GM12878 (cell line): ENCODE measurements around the gene ZNF608. TPM values are rescaled to one million over a fixed set of nuclear protein-coding genes. Genes with fewer than 3 reads are reported as not detected.

Source experiments
- BRCA1 ChIP-seq: IDR thresholded peaks from 2 replicates; pipeline ENCODE4 v1.6.1; 2011; ENCODE audit warnings: low read depth, low read length, improper control_type of control experiment
- CEBPB ChIP-seq, 2 experiments: fragments of 150-350 bp in 1 of 2; IDR thresholded peaks; 2 replicates each; pipeline ENCODE4 v1.6.1; 2012 to 2014; ENCODE audit warnings: low read depth in 2 of 2, low read length in 2 of 2, borderline replicate concordance in 1 of 2, inconsistent platforms in 1 of 2
- CREB1 ChIP-seq: IDR thresholded peaks from 2 replicates; pipeline ENCODE4 v1.6.1; 2012; ENCODE audit warnings: low read depth, mild to moderate bottlenecking, inconsistent platforms
- FOXK2 ChIP-seq: fragments of 450-650 bp; IDR thresholded peaks from 2 replicates; pipeline ENCODE4 v1.6.1; 2017; ENCODE audit warnings: mild to moderate bottlenecking, moderate library complexity
- IRF3 ChIP-seq: fragments of 450-650 bp; IDR thresholded peaks from 2 replicates; pipeline ENCODE4 v1.6.1; 2014; ENCODE audit warnings: mild to moderate bottlenecking
- JUND ChIP-seq: IDR thresholded peaks from 2 replicates; pipeline ENCODE4 v1.6.1; 2012; ENCODE audit warnings: low read depth, mild to moderate bottlenecking, low read length, improper control_type of control experiment, moderate library complexity
- SMAD1 ChIP-seq: fragments of 450-650 bp; IDR thresholded peaks from 2 replicates; pipeline ENCODE4 v1.6.1; 2018; ENCODE audit warnings: mild to moderate bottlenecking, low read depth; ENCODE audit not compliant: partially characterized antibody
- SRF ChIP-seq, 2 experiments: IDR thresholded peaks; 2 replicates each; pipeline ENCODE4 v1.6.1; 2011; ENCODE audit warnings: low read depth in 2 of 2, low read length in 2 of 2, mild to moderate bottlenecking in 1 of 2, moderate library complexity in 1 of 2
- polyA plus RNA-seq, 11 experiments: library from polyadenylated mRNA; depleted of rRNA in 4 of 11; unstranded in 6 of 11; stranded (reverse) in 5 of 11; fragments of >200 nt; fragmentation: Nextera tagmentation in 4 of 11; fragmentation: Illumina TruSeq in 1 of 11; extraction: Ambion mirVana in 4 of 11; extraction: Trizol in 1 of 11; gene quantifications; 1 replicate in 1 of 11; 2 replicates in 10 of 11; pipeline versions ENCODE4 v1.2.1 to v1.2.3, GENCODE V29; 2011 to 2016; ENCODE audit warnings: inconsistent platforms in 2 of 11, missing spikeins in 2 of 11, low read depth in 1 of 11
- total RNA-seq, 4 experiments: library from RNA; depleted of rRNA in 3 of 4; stranded (reverse); fragments of >200 nt in 3 of 4; fragmentation: Illumina TruSeq in 1 of 4; extraction: Trizol in 1 of 4; gene quantifications; 2 replicates each; pipeline versions ENCODE4 v1.2.1 to v1.2.3, GENCODE V29; 2013 to 2021
- TF ChIP-seq, protein P1 (sequence below): fragments of 450-650 bp; conservative IDR thresholded peaks from 2 replicates; pipeline ENCODE4 v1.6.1; 2017; ENCODE audit warnings: mild to moderate bottlenecking, moderate library complexity
- TF ChIP-seq, protein P2 (sequence below): fragments of 450-650 bp; IDR thresholded peaks from 2 replicates; pipeline ENCODE4 v1.6.1; 2016; ENCODE audit warnings: mild to moderate bottlenecking
- TF ChIP-seq, protein P3 (sequence below): fragments of 450-650 bp; formaldehyde crosslinking; IDR thresholded peaks from 2 replicates; pipeline ENCODE4 v1.5.0; 2022; ENCODE audit warnings: mild to moderate bottlenecking, missing genetic modification characterization
- TF ChIP-seq, protein P4 (sequence below): IDR thresholded peaks from 2 replicates; pipeline ENCODE4 v1.6.1; 2012; ENCODE audit warnings: improper control_type of control experiment, low read depth, low read length; ENCODE audit not compliant: insufficient replicate concordance

Gene ZNF608
- total and polyA plus RNA-seq, 10 of the 15 experiments (the other 5 are each of a cell fraction or from before 2014, with no cell fraction given), result 0.19 to 6.7 (median 0.64) TPM

DNA sequence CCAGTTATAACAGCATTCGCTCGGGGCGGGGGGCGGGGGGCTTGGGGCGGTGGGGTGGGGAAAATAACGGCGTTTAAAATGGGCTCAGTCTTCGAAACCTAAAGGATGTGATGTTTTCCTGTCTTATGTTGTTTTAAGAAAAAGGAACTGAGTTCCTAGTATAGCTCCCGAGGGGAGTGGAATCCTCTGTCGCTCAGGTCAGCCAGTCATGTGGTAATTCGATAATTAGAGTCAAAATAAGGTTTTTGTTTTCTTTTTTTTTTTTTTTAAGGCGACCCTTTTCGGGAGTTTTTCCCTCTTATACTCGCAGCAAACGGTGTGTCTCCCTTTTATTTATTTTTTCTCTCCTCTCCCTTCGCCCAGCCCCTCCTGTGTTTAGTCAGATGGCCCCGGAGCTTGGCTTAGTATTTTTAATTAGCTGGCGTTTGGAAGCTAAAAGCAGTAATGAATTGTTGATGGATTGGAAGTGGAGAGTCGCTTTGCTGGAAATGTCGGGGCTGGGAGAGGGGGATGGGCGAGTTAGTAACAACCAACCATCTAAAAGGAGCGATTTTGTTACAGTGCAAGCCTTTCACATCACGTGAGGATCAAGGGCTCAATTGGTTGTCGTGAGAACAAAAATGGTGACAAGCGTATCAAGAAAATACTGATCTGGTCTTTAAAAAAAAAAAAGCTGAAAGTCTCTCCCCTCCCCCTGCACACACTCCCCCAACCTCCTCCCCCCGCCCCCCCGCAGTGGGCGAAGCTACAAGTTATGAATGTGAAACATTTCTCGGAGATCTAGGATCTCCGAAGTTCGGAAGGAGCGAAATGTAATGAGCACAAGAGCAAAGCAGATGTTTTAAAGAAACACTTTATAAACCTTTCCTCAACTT lies 714 bp upstream of the ZNF608 start (continued):
- TF ChIP-seq IRF3 (no peak), JUND (no peak), BRCA1 (no peak), SRF (IDR thresholded peaks at IDR 0.05; ENCODE audit: low read depth in 2 of 2, low read length in 2 of 2) (no peak), CREB1 (no peak), CEBPB (IDR thresholded peaks at IDR 0.05; ENCODE audit: borderline replicate concordance in 1 of 2, low read depth in 2 of 2, low read length in 2 of 2) (no peak), FOXK2 (no peak), SMAD1 (peak; percentile 51)
- TF ChIP-seq, protein P1, sequence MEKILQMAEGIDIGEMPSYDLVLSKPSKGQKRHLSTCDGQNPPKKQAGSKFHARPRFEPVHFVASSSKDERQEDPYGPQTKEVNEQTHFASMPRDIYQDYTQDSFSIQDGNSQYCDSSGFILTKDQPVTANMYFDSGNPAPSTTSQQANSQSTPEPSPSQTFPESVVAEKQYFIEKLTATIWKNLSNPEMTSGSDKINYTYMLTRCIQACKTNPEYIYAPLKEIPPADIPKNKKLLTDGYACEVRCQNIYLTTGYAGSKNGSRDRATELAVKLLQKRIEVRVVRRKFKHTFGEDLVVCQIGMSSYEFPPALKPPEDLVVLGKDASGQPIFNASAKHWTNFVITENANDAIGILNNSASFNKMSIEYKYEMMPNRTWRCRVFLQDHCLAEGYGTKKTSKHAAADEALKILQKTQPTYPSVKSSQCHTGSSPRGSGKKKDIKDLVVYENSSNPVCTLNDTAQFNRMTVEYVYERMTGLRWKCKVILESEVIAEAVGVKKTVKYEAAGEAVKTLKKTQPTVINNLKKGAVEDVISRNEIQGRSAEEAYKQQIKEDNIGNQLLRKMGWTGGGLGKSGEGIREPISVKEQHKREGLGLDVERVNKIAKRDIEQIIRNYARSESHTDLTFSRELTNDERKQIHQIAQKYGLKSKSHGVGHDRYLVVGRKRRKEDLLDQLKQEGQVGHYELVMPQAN, result no peak
- TF ChIP-seq, protein P2, sequence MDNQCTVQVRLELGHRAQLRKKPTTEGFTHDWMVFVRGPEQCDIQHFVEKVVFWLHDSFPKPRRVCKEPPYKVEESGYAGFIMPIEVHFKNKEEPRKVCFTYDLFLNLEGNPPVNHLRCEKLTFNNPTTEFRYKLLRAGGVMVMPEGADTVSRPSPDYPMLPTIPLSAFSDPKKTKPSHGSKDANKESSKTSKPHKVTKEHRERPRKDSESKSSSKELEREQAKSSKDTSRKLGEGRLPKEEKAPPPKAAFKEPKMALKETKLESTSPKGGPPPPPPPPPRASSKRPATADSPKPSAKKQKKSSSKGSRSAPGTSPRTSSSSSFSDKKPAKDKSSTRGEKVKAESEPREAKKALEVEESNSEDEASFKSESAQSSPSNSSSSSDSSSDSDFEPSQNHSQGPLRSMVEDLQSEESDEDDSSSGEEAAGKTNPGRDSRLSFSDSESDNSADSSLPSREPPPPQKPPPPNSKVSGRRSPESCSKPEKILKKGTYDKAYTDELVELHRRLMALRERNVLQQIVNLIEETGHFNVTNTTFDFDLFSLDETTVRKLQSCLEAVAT, result peak; percentile 73
- TF ChIP-seq, protein P3, sequence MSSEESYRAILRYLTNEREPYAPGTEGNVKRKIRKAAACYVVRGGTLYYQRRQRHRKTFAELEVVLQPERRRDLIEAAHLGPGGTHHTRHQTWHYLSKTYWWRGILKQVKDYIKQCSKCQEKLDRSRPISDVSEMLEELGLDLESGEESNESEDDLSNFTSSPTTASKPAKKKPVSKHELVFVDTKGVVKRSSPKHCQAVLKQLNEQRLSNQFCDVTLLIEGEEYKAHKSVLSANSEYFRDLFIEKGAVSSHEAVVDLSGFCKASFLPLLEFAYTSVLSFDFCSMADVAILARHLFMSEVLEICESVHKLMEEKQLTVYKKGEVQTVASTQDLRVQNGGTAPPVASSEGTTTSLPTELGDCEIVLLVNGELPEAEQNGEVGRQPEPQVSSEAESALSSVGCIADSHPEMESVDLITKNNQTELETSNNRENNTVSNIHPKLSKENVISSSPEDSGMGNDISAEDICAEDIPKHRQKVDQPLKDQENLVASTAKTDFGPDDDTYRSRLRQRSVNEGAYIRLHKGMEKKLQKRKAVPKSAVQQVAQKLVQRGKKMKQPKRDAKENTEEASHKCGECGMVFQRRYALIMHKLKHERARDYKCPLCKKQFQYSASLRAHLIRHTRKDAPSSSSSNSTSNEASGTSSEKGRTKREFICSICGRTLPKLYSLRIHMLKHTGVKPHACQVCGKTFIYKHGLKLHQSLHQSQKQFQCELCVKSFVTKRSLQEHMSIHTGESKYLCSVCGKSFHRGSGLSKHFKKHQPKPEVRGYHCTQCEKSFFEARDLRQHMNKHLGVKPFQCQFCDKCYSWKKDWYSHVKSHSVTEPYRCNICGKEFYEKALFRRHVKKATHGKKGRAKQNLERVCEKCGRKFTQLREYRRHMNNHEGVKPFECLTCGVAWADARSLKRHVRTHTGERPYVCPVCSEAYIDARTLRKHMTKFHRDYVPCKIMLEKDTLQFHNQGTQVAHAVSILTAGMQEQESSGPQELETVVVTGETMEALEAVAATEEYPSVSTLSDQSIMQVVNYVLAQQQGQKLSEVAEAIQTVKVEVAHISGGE, result no peak
- TF ChIP-seq, protein P4, sequence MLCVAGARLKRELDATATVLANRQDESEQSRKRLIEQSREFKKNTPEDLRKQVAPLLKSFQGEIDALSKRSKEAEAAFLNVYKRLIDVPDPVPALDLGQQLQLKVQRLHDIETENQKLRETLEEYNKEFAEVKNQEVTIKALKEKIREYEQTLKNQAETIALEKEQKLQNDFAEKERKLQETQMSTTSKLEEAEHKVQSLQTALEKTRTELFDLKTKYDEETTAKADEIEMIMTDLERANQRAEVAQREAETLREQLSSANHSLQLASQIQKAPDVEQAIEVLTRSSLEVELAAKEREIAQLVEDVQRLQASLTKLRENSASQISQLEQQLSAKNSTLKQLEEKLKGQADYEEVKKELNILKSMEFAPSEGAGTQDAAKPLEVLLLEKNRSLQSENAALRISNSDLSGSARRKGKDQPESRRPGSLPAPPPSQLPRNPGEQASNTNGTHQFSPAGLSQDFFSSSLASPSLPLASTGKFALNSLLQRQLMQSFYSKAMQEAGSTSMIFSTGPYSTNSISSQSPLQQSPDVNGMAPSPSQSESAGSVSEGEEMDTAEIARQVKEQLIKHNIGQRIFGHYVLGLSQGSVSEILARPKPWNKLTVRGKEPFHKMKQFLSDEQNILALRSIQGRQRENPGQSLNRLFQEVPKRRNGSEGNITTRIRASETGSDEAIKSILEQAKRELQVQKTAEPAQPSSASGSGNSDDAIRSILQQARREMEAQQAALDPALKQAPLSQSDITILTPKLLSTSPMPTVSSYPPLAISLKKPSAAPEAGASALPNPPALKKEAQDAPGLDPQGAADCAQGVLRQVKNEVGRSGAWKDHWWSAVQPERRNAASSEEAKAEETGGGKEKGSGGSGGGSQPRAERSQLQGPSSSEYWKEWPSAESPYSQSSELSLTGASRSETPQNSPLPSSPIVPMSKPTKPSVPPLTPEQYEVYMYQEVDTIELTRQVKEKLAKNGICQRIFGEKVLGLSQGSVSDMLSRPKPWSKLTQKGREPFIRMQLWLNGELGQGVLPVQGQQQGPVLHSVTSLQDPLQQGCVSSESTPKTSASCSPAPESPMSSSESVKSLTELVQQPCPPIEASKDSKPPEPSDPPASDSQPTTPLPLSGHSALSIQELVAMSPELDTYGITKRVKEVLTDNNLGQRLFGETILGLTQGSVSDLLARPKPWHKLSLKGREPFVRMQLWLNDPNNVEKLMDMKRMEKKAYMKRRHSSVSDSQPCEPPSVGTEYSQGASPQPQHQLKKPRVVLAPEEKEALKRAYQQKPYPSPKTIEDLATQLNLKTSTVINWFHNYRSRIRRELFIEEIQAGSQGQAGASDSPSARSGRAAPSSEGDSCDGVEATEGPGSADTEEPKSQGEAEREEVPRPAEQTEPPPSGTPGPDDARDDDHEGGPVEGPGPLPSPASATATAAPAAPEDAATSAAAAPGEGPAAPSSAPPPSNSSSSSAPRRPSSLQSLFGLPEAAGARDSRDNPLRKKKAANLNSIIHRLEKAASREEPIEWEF, result peak; percentile 66
